Measurements from ENCODE around the gene EVA1A.

Gene EVA1A

DNA sequence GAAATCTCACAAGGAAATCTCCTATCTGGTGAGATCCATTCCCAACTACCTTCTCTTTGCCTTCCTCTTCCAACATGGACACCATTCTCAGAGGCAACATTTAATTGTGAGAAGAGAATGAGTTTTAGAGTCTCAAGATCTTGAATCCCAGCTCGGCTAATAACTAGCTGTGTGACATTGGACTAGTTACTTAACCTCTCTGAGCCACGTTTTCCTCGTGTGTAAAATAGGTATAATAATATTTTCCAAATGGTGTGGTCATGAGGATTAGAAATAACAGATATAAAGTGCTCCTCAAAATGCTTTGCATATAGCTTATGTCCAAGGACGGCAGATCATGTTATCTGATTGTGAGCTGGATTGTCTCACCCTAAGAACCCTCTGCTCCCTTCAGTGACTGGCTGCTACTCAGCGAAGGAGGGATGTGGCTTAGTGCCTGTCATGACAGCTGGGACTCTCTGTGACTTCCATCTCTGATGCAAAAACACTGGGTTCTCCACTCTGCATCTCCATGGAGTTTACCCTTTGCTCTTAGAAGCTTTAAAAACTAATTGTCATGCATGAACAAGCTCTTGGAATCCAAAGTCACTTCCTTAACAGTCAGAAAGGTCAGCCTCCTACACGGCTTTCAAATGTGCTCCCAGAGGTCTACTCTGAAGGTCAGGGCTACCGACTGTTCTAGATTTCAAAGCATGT is 47.4 kb upstream of the EVA1A start:
- 78% methylated on average over 6 of the region's 7 CpGs for WGBS
- H4K91ac ChIP-seq (ENCODE audit: low read length): no peak overlapping the region

DNA sequence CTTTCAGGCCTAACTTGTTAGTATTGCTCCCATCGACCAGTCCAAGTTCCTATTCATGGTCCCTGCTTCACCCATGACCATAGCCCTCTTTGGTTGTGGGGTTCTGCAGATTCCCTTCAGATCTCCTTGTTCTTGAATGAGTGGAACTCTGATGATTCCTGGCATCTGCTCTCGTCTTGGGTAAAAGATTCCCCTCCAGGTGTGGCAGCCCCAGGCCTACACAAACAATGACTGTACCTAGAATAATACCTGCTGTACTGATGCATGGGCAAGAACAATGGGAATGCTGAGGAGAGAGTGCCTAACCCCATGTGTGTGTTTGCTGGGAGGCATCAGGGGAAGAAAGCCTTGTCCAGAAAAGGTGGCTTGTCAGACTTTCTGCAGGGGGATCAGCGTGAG is 46.7 kb upstream of the EVA1A start:
- H2BK12ac ChIP-seq (ENCODE audit: low read length in 2 of 2): peak overlapping the region in 1 of 2 experiments; percentile 87
- H3K79me1 ChIP-seq (replicated peaks; ENCODE audit: low read length, poor library complexity, severe bottlenecking): no peaks in the 10 kb centered on the region
- H2BK5ac ChIP-seq (ENCODE audit: low read depth, low read length, poor library complexity, severe bottlenecking): peak overlapping the region; percentile 50
- H2AFZ ChIP-seq (ENCODE audit: low read depth, low read length): no peak overlapping the region
- H3K27ac ChIP-seq (ENCODE audit: low read length, poor library complexity, severe bottlenecking): peak overlapping the region; percentile 99
- no peak overlapping the region for H2BK120ac ChIP-seq (ENCODE audit: low read depth, low read length)
- peak overlapping the region; percentile 6 to 18 for H3K4ac ChIP-seq (ENCODE audit: low read depth in 1 of 2, low read length in 2 of 2)
- peaks cover 25% of the 10 kb centered on the region for H3K4me1 ChIP-seq (ENCODE audit: control insufficient read depth, insufficient read depth, low read depth, low read length)
- peaks cover 0 to 17% of the 10 kb centered on the region in 2 experiments for H3K27me3 ChIP-seq (ENCODE audit: control insufficient read depth in 1 of 2, insufficient read depth in 1 of 2, low read length in 2 of 2)
- no peaks in the 10 kb centered on the region for H3K9me3 ChIP-seq (ENCODE audit: control insufficient read depth, low read length)
- H3K23ac ChIP-seq (ENCODE audit: low read length in 2 of 2): no peak overlapping the region
- H4K91ac ChIP-seq (ENCODE audit: low read length): peak overlapping the region; percentile 15
- WGBS: 74% methylated on average over 3 of the region's 3 CpGs
- H3K18ac ChIP-seq (ENCODE audit: low read depth in 1 of 2, low read length in 2 of 2): peak overlapping the region in 1 of 2 experiments; percentile 40
- H3K4me3 ChIP-seq (ENCODE audit: insufficient read depth in 1 of 2, low read depth in 1 of 2, low read length in 2 of 2): no peak overlapping the region
- no peak overlapping the region for H2BK15ac ChIP-seq (ENCODE audit: low read depth, poor library complexity, severe bottlenecking)
- no peak overlapping the region for H3K14ac ChIP-seq (ENCODE audit: low read length in 2 of 2)
- no peak for DNase-seq
- H2AK5ac ChIP-seq (ENCODE audit: low read length, severe bottlenecking): peak overlapping the region; percentile 13
- H4K8ac ChIP-seq (ENCODE audit: low read length): no peak overlapping the region
- H3K9ac ChIP-seq (ENCODE audit: low read length): no peak overlapping the region
- no peak overlapping the region for H3K4me2 ChIP-seq (ENCODE audit: low read length, poor library complexity, severe bottlenecking)
- H3K36me3 ChIP-seq (ENCODE audit: control insufficient read depth in 1 of 2, insufficient read depth in 2 of 2, low read depth in 1 of 2, low read length in 2 of 2): no peaks in the 10 kb centered on the region

More for the DNA sequence above, 47.4 kb upstream of the EVA1A start:
- no peak overlapping the region for H3K4me2 ChIP-seq (ENCODE audit: low read length, poor library complexity, severe bottlenecking)
- H2AFZ ChIP-seq (ENCODE audit: low read depth, low read length): no peak overlapping the region
- H3K23ac ChIP-seq (ENCODE audit: low read length in 2 of 2): no peak overlapping the region
- H2BK120ac ChIP-seq (ENCODE audit: low read depth, low read length): no peak overlapping the region
- no peak overlapping the region for H3K18ac ChIP-seq (ENCODE audit: low read depth in 1 of 2, low read length in 2 of 2)
- H2BK5ac ChIP-seq (ENCODE audit: low read depth, low read length, poor library complexity, severe bottlenecking): no peak overlapping the region
- H2BK12ac ChIP-seq (ENCODE audit: low read length in 2 of 2): no peak overlapping the region
- no peaks in the 10 kb centered on the region for H3K36me3 ChIP-seq (ENCODE audit: control insufficient read depth in 1 of 2, insufficient read depth in 2 of 2, low read depth in 1 of 2, low read length in 2 of 2)
- H3K9me3 ChIP-seq (ENCODE audit: control insufficient read depth, low read length): no peaks in the 10 kb centered on the region
- H3K27me3 ChIP-seq (ENCODE audit: control insufficient read depth in 1 of 2, insufficient read depth in 1 of 2, low read length in 2 of 2): peaks cover 0 to 24% of the 10 kb centered on the region in 2 experiments
- no peak overlapping the region for H3K4me3 ChIP-seq (ENCODE audit: insufficient read depth in 1 of 2, low read depth in 1 of 2, low read length in 2 of 2)
- no peaks in the 10 kb centered on the region for H3K79me1 ChIP-seq (replicated peaks; ENCODE audit: low read length, poor library complexity, severe bottlenecking)
- no peak overlapping the region for H3K14ac ChIP-seq (ENCODE audit: low read length in 2 of 2)
- H2BK15ac ChIP-seq (ENCODE audit: low read depth, poor library complexity, severe bottlenecking): no peak overlapping the region
- H3K27ac ChIP-seq (ENCODE audit: low read length, poor library complexity, severe bottlenecking): peak overlapping the region; percentile 99
- H4K8ac ChIP-seq (ENCODE audit: low read length): no peak overlapping the region
- peak; percentile 47 for DNase-seq
- no peak overlapping the region for H2AK5ac ChIP-seq (ENCODE audit: low read length, severe bottlenecking)
- no peak overlapping the region for H3K4ac ChIP-seq (ENCODE audit: low read depth in 1 of 2, low read length in 2 of 2)
- peak overlapping the region; percentile 57 for H3K9ac ChIP-seq (ENCODE audit: low read length)
- peaks cover 28% of the 10 kb centered on the region for H3K4me1 ChIP-seq (ENCODE audit: control insufficient read depth, insufficient read depth, low read depth, low read length)

DNA sequence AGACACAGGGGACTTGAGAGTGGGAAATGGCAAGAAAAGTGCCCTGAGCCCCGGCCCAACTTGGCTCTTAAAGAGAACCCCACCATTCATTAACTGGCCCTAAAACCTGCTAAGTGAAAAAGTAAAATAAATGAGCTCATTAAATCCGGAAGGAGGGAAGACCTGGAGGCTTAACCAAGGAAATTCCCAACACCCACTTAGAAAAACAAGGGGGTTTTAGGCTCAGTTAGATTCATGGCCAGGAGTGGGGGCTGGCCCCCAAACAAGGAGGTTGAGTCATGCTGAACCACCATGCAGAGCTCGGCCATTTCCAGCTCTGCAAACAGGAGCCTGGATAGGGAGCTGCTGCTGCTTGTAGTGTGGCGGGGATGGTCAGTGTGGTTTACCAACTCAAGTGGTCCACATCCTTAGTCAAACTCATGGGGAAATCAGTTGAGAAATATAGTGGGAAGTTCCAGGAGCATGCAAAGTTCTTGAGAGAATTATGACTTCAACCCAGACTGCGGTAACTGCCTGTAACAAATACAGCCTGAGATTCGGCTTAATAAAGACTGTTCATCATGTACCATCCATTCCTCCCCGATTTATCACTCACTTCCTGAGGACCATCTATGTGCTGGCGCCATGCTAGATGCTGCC is 46.1 kb upstream of the EVA1A start:
- H2BK12ac ChIP-seq (ENCODE audit: low read length in 2 of 2): peak overlapping the region in 1 of 2 experiments; percentile 87
- WGBS: 36% methylated on average over 6 of the region's 8 CpGs
- H2AFZ ChIP-seq (ENCODE audit: low read depth, low read length): no peak overlapping the region
- H2BK120ac ChIP-seq (ENCODE audit: low read depth, low read length): no peak overlapping the region
- H3K4me3 ChIP-seq (ENCODE audit: insufficient read depth in 1 of 2, low read depth in 1 of 2, low read length in 2 of 2): no peak overlapping the region
- H3K27ac ChIP-seq (ENCODE audit: low read length, poor library complexity, severe bottlenecking): peak overlapping the region; percentile 99
- H3K23ac ChIP-seq (ENCODE audit: low read length in 2 of 2): no peak overlapping the region
- H3K14ac ChIP-seq (ENCODE audit: low read length in 2 of 2): no peak overlapping the region
- H3K4me1 ChIP-seq (ENCODE audit: control insufficient read depth, insufficient read depth, low read depth, low read length): peaks cover 25% of the 10 kb centered on the region
- peak; percentile 98 for DNase-seq
- H2BK15ac ChIP-seq (ENCODE audit: low read depth, poor library complexity, severe bottlenecking): no peak overlapping the region
- peaks cover 0 to 11% of the 10 kb centered on the region in 2 experiments for H3K27me3 ChIP-seq (ENCODE audit: control insufficient read depth in 1 of 2, insufficient read depth in 1 of 2, low read length in 2 of 2)
- peak overlapping the region; percentile 45 for H3K4me2 ChIP-seq (ENCODE audit: low read length, poor library complexity, severe bottlenecking)
- peak overlapping the region; percentile 13 for H2AK5ac ChIP-seq (ENCODE audit: low read length, severe bottlenecking)
- H3K79me1 ChIP-seq (replicated peaks; ENCODE audit: low read length, poor library complexity, severe bottlenecking): no peaks in the 10 kb centered on the region
- no peaks in the 10 kb centered on the region for H3K36me3 ChIP-seq (ENCODE audit: control insufficient read depth in 1 of 2, insufficient read depth in 2 of 2, low read depth in 1 of 2, low read length in 2 of 2)
- H2BK5ac ChIP-seq (ENCODE audit: low read depth, low read length, poor library complexity, severe bottlenecking): peak overlapping the region; percentile 85
- no peaks in the 10 kb centered on the region for H3K9me3 ChIP-seq (ENCODE audit: control insufficient read depth, low read length)
- peak overlapping the region in 1 of 2 experiments; percentile 6 for H3K4ac ChIP-seq (ENCODE audit: low read depth in 1 of 2, low read length in 2 of 2)
- H4K8ac ChIP-seq (ENCODE audit: low read length): no peak overlapping the region
- peak overlapping the region; percentile 7 to 40 for H3K18ac ChIP-seq (ENCODE audit: low read depth in 1 of 2, low read length in 2 of 2)
- H4K91ac ChIP-seq (ENCODE audit: low read length): no peak overlapping the region
- H3K9ac ChIP-seq (ENCODE audit: low read length): peak overlapping the region; percentile 79

DNA sequence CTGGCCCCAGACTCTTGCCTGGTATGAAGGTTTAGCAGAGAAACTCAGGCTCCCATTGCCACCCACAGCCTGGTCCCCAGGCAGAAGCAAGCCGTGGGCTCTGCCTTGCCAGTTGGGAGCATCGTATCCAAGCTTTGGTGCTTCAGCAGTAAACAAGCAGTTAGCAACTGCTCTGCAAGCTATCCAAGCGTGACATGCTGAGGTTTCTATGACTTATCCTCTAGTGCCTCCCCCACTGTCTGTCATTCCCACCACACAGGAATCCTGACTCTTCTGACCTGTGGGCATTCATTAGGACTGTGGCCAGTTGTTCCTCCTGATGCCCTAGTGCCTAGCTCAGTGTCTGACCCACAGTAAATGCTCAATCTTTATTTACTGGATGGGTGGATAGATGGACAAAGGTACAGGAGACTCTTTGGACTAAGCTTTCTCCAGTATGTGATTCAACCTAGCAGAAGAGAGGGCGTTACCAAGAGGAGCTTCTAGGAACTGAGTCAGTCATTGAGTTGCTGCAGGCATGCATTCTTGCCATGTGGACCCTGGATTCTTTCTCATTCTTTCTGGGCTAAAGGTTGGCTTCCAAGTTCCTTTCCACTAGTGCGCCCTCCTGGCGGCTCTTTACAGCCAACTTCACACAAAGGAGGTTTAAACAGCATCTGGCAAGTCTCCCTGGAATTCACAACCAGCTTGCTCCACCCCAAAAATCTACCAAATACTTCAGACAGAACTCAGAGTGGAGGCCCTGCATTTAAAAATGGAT is 45.2 kb upstream of the EVA1A start:
- H3K14ac ChIP-seq (ENCODE audit: low read length in 2 of 2): peak overlapping the region in 1 of 2 experiments; percentile 61
- H3K4me1 ChIP-seq (ENCODE audit: control insufficient read depth, insufficient read depth, low read depth, low read length): peaks cover 25% of the 10 kb centered on the region
- H3K4ac ChIP-seq (ENCODE audit: low read depth in 1 of 2, low read length in 2 of 2): peak overlapping the region; percentile 11 to 30
- peak overlapping the region in 1 of 2 experiments; percentile 8 for H3K4me3 ChIP-seq (ENCODE audit: insufficient read depth in 1 of 2, low read depth in 1 of 2, low read length in 2 of 2)
- H2BK12ac ChIP-seq (ENCODE audit: low read length in 2 of 2): peak overlapping the region; percentile 37 to 80
- peaks cover 0 to 10% of the 10 kb centered on the region in 2 experiments for H3K27me3 ChIP-seq (ENCODE audit: control insufficient read depth in 1 of 2, insufficient read depth in 1 of 2, low read length in 2 of 2)
- no peaks in the 10 kb centered on the region for H3K79me1 ChIP-seq (replicated peaks; ENCODE audit: low read length, poor library complexity, severe bottlenecking)
- H3K36me3 ChIP-seq (ENCODE audit: control insufficient read depth in 1 of 2, insufficient read depth in 2 of 2, low read depth in 1 of 2, low read length in 2 of 2): no peaks in the 10 kb centered on the region
- no peak overlapping the region for H3K23ac ChIP-seq (ENCODE audit: low read length in 2 of 2)
- H3K9me3 ChIP-seq (ENCODE audit: control insufficient read depth, low read length): no peaks in the 10 kb centered on the region
- 31% methylated on average over 6 of the region's 6 CpGs for WGBS
- no peak overlapping the region for H2AFZ ChIP-seq (ENCODE audit: low read depth, low read length)
- H3K9ac ChIP-seq (ENCODE audit: low read length): peak overlapping the region; percentile 79
- peak overlapping the region; percentile 22 for H2BK120ac ChIP-seq (ENCODE audit: low read depth, low read length)
- H4K8ac ChIP-seq (ENCODE audit: low read length): peak overlapping the region; percentile 19
- peak overlapping the region; percentile 99 for H3K27ac ChIP-seq (ENCODE audit: low read length, poor library complexity, severe bottlenecking)
- no peak overlapping the region for H4K91ac ChIP-seq (ENCODE audit: low read length)
- peak overlapping the region; percentile 85 for H2BK5ac ChIP-seq (ENCODE audit: low read depth, low read length, poor library complexity, severe bottlenecking)
- H3K18ac ChIP-seq (ENCODE audit: low read depth in 1 of 2, low read length in 2 of 2): peak overlapping the region; percentile 7 to 34
- H2AK5ac ChIP-seq (ENCODE audit: low read length, severe bottlenecking): peak overlapping the region; percentile 97
- DNase-seq: peak; percentile 88
- H2BK15ac ChIP-seq (ENCODE audit: low read depth, poor library complexity, severe bottlenecking): peak overlapping the region; percentile 75
- no peak overlapping the region for H3K4me2 ChIP-seq (ENCODE audit: low read length, poor library complexity, severe bottlenecking)
